CD8-positive, alpha-beta memory T cell (primary cell): ENCODE results near the gene CMSS1. TPM values are rescaled to one million over a fixed set of nuclear protein-coding genes. Genes with fewer than 3 reads are reported as not detected.

Experiments used
- CTCF ChIA-PET: fragments of 350-600 bp; sonication (Branson Sonifier 250); formaldehyde crosslinking; loops from one replicate; lab custom pipeline; 2021; ENCODE audit warnings: antibody characterized with exemption; lab: Charles Lee
- POLR2A ChIA-PET: fragments of 350-600 bp; sonication (Branson Sonifier 250); formaldehyde crosslinking; loops from one replicate; lab custom pipeline; 2021; ENCODE audit warnings: antibody characterized with exemption; lab: Charles Lee
- DNase-seq, 5 donors: peaks; one replicate each; pipeline versions ENCODE4 v3.0.0 to v3.0.0-alpha.2; 2020 to 2022; ENCODE audit warnings: mixed read lengths in 1 of 5
- H3K27ac ChIP-seq: one replicate; pipeline ENCODE4 v1.7.0; 2013; ENCODE audit warnings: low read depth, mild to moderate bottlenecking, low read length, moderate library complexity
- H3K27me3 ChIP-seq: 2 replicates; pipeline ENCODE4 v1.7.0; 2013; ENCODE audit warnings: low read length, mild to moderate bottlenecking; ENCODE audit not compliant: insufficient read depth, poor library complexity, severe bottlenecking
- H3K36me3 ChIP-seq: 2 replicates; pipeline ENCODE4 v1.7.0; 2013; ENCODE audit warnings: mild to moderate bottlenecking, low read length, moderate library complexity; ENCODE audit not compliant: insufficient read depth
- H3K4me1 ChIP-seq: 2 replicates; pipeline ENCODE4 v1.7.0; 2013; ENCODE audit warnings: mild to moderate bottlenecking, low read length, moderate library complexity; ENCODE audit not compliant: insufficient read depth
- H3K4me3 ChIP-seq: 2 replicates; pipeline ENCODE4 v1.7.0; 2013; ENCODE audit warnings: mild to moderate bottlenecking, low read length
- H3K9me3 ChIP-seq: 2 replicates; pipeline ENCODE4 v1.7.0; 2013; ENCODE audit warnings: mild to moderate bottlenecking, low read length
- H3K27ac Mint-ChIP-seq, 8 donors: one replicate each; pipeline ENCODE4 v1.8.0; 2020 to 2021; ENCODE audit warnings: mixed read lengths in 8 of 8, mild to moderate bottlenecking in 6 of 8, inconsistent platforms in 3 of 8, moderate library complexity in 3 of 8
- H3K27me3 Mint-ChIP-seq, 2 donors: one replicate each; pipeline ENCODE4 v1.8.0; 2020 to 2021; ENCODE audit warnings: mixed read lengths in 2 of 2, mild to moderate bottlenecking in 1 of 2, moderate library complexity in 1 of 2
- H3K36me3 Mint-ChIP-seq, 3 donors: one replicate each; pipeline ENCODE4 v1.8.0; 2020 to 2021; ENCODE audit warnings: mixed read lengths in 3 of 3, inconsistent platforms in 1 of 3, mild to moderate bottlenecking in 1 of 3
- H3K4me1 Mint-ChIP-seq, 3 donors: one replicate each; pipeline ENCODE4 v1.8.0; 2020 to 2021; ENCODE audit warnings: mixed read lengths in 3 of 3, inconsistent platforms in 1 of 3, mild to moderate bottlenecking in 1 of 3
- H3K4me3 Mint-ChIP-seq, 7 donors: one replicate each; pipeline ENCODE4 v1.8.0; 2020 to 2021; ENCODE audit warnings: mixed read lengths in 7 of 7, mild to moderate bottlenecking in 6 of 7, moderate library complexity in 4 of 7, inconsistent platforms in 2 of 7
- H3K9me3 Mint-ChIP-seq, 5 donors: one replicate each; pipeline ENCODE4 v1.8.0; 2020 to 2022; ENCODE audit warnings: mixed read lengths in 5 of 5, mild to moderate bottlenecking in 3 of 5, moderate library complexity in 2 of 5, inconsistent platforms in 1 of 5
- polyA plus RNA-seq: library from polyadenylated mRNA; unstranded; fragments of 300-500 nt; fragmentation: Illumina TruSeq; gene quantifications from one replicate; pipeline ENCODE4 v1.2.3, GENCODE V29; 2021
- total RNA-seq, 2 experiments: library from RNA; stranded (reverse); gene quantifications; one replicate each; pipeline ENCODE4 v1.2.3, GENCODE V29; 2021

CMSS1 gene
- total and polyA plus RNA-seq, 3 experiments from 2014 or later = 16.8 to 143 (median 140) TPM

- H3K27me3 ChIP-seq = no peaks in the 10 kb centered on the region
- Mint-ChIP-seq H3K27ac (no peak overlapping the region), H3K9me3 (peaks cover 3 to 14% (median 8%) of the 10 kb centered on the region in 5 donors), H3K4me3 (no peak overlapping the region), H3K27me3 (no peaks in the 10 kb centered on the region), H3K4me1 (peaks cover 0 to 7% (median 0%) of the 10 kb centered on the region in 3 donors), H3K36me3 (peaks cover 3 to 36% (median 4%) of the 10 kb centered on the region in 3 donors)
- H3K27ac ChIP-seq = no peak overlapping the region
- no peak overlapping the region for H3K4me3 ChIP-seq
- CTCF ChIA-PET = no interaction called here
- H3K9me3 ChIP-seq = no peaks in the 10 kb centered on the region
- H3K36me3 ChIP-seq = no peaks in the 10 kb centered on the region
- DNase-seq = no peak
- no peaks in the 10 kb centered on the region for H3K4me1 ChIP-seq
- POLR2A ChIA-PET = no interaction called here
These were observed 323.9 kb downstream of the CMSS1 start for GRCh38 chr3:100141586-100141985.

- peaks cover 8 to 30% (median 15%) of the 10 kb centered on the region in 3 donors for H3K36me3 Mint-ChIP-seq
- H3K4me3 ChIP-seq = no peak overlapping the region
- no peaks in the 10 kb centered on the region for H3K27me3 ChIP-seq
- H3K4me3 Mint-ChIP-seq = no peak overlapping the region
- H3K4me1 Mint-ChIP-seq = peaks cover 0 to 12% (median 2%) of the 10 kb centered on the region in 3 donors
- no peaks in the 10 kb centered on the region for H3K4me1 ChIP-seq
- H3K36me3 ChIP-seq = no peaks in the 10 kb centered on the region
- POLR2A ChIA-PET = no interaction called here
- H3K27ac Mint-ChIP-seq = peak overlapping the region in 1 of 8 donors; percentile 51
- no peaks in the 10 kb centered on the region for H3K27me3 Mint-ChIP-seq
- CTCF ChIA-PET = no interaction called here
- H3K27ac ChIP-seq = no peak overlapping the region
- no peaks in the 10 kb centered on the region for H3K9me3 ChIP-seq
- no peak for DNase-seq
- peaks cover 3 to 14% (median 8%) of the 10 kb centered on the region in 5 donors for H3K9me3 Mint-ChIP-seq
These were observed 326.7 kb downstream of the CMSS1 start for GRCh38 chr3:100144255-100144866.

GRCh38 chr3:100149130-100149529, 331.5 kb downstream of the CMSS1 start:
- peaks cover 0 to 11% (median 2%) of the 10 kb centered on the region in 3 donors for H3K4me1 Mint-ChIP-seq
- Histone ChIP-seq H3K36me3 (peaks cover 4% of the 10 kb centered on the region), H3K9me3 (no peaks in the 10 kb centered on the region), H3K4me1 (no peaks in the 10 kb centered on the region), H3K27ac (no peak overlapping the region), H3K27me3 (no peaks in the 10 kb centered on the region), H3K4me3 (no peak overlapping the region)
- ChIA-PET POLR2A (no interaction called here), CTCF (interaction anchor here (1.1 kb wide), 1 partner anchor 9 kb away, joined by 3 read pairs; no protein-coding TSS in a partner anchor)
- H3K9me3 Mint-ChIP-seq = peaks cover 0 to 2% (median 0%) of the 10 kb centered on the region in 5 donors
- H3K36me3 Mint-ChIP-seq = peaks cover 25 to 44% (median 32%) of the 10 kb centered on the region in 3 donors
- no peaks in the 10 kb centered on the region for H3K27me3 Mint-ChIP-seq
- DNase-seq = no peak
- H3K27ac Mint-ChIP-seq = peak overlapping the region in 3 of 8 donors; percentile 19 to 75 (median 32)
- no peak overlapping the region for H3K4me3 Mint-ChIP-seq

- Histone ChIP-seq H3K4me1 (no peaks in the 10 kb centered on the region), H3K27me3 (no peaks in the 10 kb centered on the region), H3K36me3 (peaks cover 4% of the 10 kb centered on the region), H3K9me3 (no peaks in the 10 kb centered on the region), H3K4me3 (no peak overlapping the region), H3K27ac (no peak overlapping the region)
- DNase-seq = no peak
- Mint-ChIP-seq H3K9me3 (peaks cover 0 to 4% (median under 1%) of the 10 kb centered on the region in 5 donors), H3K36me3 (peaks cover 28 to 47% (median 32%) of the 10 kb centered on the region in 3 donors), H3K4me3 (no peak overlapping the region), H3K27ac (peak overlapping the region in 4 of 8 donors; percentile 4 to 43 (median 20)), H3K27me3 (no peaks in the 10 kb centered on the region), H3K4me1 (peaks cover 0 to 5% (median 2%) of the 10 kb centered on the region in 3 donors)
- POLR2A ChIA-PET = no interaction called here
- CTCF ChIA-PET = interaction anchor here (1.1 kb wide), 1 partner anchor 10 kb away, joined by 3 read pairs; no protein-coding TSS in a partner anchor
These were observed 332.2 kb downstream of the CMSS1 start for GRCh38 chr3:100149713-100150415.

GRCh38 chr3:100150473-100150872, 332.8 kb downstream of the CMSS1 start:
- peaks cover 3 to 10% (median 6%) of the 10 kb centered on the region in 5 donors for H3K9me3 Mint-ChIP-seq
- no peak for DNase-seq
- Histone ChIP-seq H3K4me1 (no peaks in the 10 kb centered on the region), H3K4me3 (no peak overlapping the region), H3K27ac (no peak overlapping the region), H3K36me3 (peaks cover 4% of the 10 kb centered on the region), H3K27me3 (no peaks in the 10 kb centered on the region), H3K9me3 (peaks cover 6% of the 10 kb centered on the region)
- peaks cover 34 to 53% (median 38%) of the 10 kb centered on the region in 3 donors for H3K36me3 Mint-ChIP-seq
- H3K27ac Mint-ChIP-seq = peak overlapping the region in 1 of 8 donors; percentile 68
- no peak overlapping the region for H3K4me3 Mint-ChIP-seq
- ChIA-PET POLR2A (no interaction called here), CTCF (interaction anchor here (1.1 kb wide), 1 partner anchor 10 kb away, joined by 3 read pairs; no protein-coding TSS in a partner anchor)
- peaks cover 0 to 5% (median 2%) of the 10 kb centered on the region in 3 donors for H3K4me1 Mint-ChIP-seq
- no peaks in the 10 kb centered on the region for H3K27me3 Mint-ChIP-seq

GRCh38 chr3:100151024-100151707, 333.5 kb downstream of the CMSS1 start:
- H3K27ac ChIP-seq = no peak overlapping the region
- ChIA-PET CTCF (no interaction called here), POLR2A (no interaction called here)
- Mint-ChIP-seq H3K36me3 (peaks cover 38 to 56% (median 39%) of the 10 kb centered on the region in 3 donors), H3K27ac (no peak overlapping the region), H3K4me1 (peaks cover 0 to 5% (median 2%) of the 10 kb centered on the region in 3 donors), H3K27me3 (no peaks in the 10 kb centered on the region), H3K9me3 (peaks cover 7 to 14% (median 10%) of the 10 kb centered on the region in 5 donors), H3K4me3 (no peak overlapping the region)
- no peak for DNase-seq
- H3K4me1 ChIP-seq = no peaks in the 10 kb centered on the region
- H3K27me3 ChIP-seq = no peaks in the 10 kb centered on the region
- peaks cover 4% of the 10 kb centered on the region for H3K36me3 ChIP-seq
- H3K9me3 ChIP-seq = peaks cover 6% of the 10 kb centered on the region
- no peak overlapping the region for H3K4me3 ChIP-seq

- no peak overlapping the region for H3K4me3 Mint-ChIP-seq
These were observed 336.5 kb downstream of the CMSS1 start for GRCh38 chr3:100154171-100154570.

More at GRCh38 chr3:100154171-100154570, 336.5 kb downstream of the CMSS1 start:
- Mint-ChIP-seq H3K27ac (no peak overlapping the region), H3K4me1 (peaks cover 0 to 1% (median 0%) of the 10 kb centered on the region in 3 donors), H3K27me3 (no peaks in the 10 kb centered on the region), H3K36me3 (peaks cover 39 to 61% (median 58%) of the 10 kb centered on the region in 3 donors), H3K9me3 (peaks cover 10 to 28% (median 15%) of the 10 kb centered on the region in 5 donors)
- ChIA-PET CTCF (no interaction called here), POLR2A (no interaction called here)
- H3K4me1 ChIP-seq = no peaks in the 10 kb centered on the region
- H3K9me3 ChIP-seq = peaks cover 6% of the 10 kb centered on the region
- peaks cover 4% of the 10 kb centered on the region for H3K36me3 ChIP-seq
- H3K4me3 ChIP-seq = no peak overlapping the region
- H3K27me3 ChIP-seq = no peaks in the 10 kb centered on the region
- DNase-seq = no peak
- no peak overlapping the region for H3K27ac ChIP-seq
